HL-60/S4 (cell line): ENCODE results near the gene CCDC73.
"Not testable (repeated sequence)": the region's sequence is repeated elsewhere in the genome, so short reads cannot be mapped to it uniquely, and the experiment has no call there.

ENCODE experiments used
- in situ Hi-C: fragments of 300-500 bp; cut with MboI; formaldehyde crosslinking; loops from 2 replicates; pipeline ENCODE4 v1.14.3; 2022; ENCODE audit warnings: low sequenced_read_pairs

CCDC73 gene

DNA sequence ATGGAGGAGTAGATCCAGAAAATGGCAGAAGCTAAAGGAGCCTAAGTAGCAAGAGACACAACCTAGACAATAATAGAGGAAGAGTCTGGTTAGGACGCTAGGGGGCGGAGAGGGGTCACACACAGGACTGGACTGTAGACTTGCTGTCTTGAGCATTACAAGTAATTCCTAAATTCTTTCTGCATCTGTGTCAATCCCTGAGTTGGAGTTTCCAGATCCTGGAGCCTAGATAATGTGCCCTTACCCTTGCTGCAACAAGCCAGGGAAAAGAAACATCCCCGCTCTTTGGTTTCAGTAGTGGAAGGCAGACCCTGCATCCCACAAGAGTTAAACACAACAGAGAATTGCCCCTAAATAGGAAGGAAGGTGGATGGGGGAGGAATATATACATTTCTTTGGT is 14.9 kb upstream of the CCDC73 start:
- in situ Hi-C loops, result no loop called here

GRCh38 chr11:32796425-32796824 is 2.0 kb upstream of the CCDC73 start:
- in situ Hi-C loops, result no loop called here

DNA sequence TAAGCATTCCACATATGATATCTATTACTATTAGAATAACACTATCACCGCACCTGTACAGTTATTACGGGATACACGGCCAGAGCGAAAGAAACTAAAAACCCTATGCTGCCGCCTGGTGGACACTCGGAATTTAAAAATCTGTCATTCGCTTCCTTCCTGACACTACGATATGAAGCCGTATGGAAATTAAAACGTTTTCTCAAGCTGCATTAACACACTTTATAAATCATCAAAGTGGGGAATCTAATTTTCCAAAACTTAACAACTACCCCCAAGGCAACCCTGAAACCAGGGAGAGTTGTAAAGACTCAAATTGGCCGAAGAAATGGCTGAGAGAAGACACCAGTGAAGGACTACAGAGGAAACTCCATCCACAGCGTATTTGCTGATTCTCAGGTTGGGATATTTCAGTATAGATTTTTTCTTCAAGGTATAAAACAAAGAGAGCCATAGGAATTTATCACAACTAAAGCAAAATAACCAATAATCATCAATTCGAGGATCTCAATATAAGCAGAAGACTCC is 1.4 kb downstream of the CCDC73 start:
- in situ Hi-C loops, result no loop called here

DNA sequence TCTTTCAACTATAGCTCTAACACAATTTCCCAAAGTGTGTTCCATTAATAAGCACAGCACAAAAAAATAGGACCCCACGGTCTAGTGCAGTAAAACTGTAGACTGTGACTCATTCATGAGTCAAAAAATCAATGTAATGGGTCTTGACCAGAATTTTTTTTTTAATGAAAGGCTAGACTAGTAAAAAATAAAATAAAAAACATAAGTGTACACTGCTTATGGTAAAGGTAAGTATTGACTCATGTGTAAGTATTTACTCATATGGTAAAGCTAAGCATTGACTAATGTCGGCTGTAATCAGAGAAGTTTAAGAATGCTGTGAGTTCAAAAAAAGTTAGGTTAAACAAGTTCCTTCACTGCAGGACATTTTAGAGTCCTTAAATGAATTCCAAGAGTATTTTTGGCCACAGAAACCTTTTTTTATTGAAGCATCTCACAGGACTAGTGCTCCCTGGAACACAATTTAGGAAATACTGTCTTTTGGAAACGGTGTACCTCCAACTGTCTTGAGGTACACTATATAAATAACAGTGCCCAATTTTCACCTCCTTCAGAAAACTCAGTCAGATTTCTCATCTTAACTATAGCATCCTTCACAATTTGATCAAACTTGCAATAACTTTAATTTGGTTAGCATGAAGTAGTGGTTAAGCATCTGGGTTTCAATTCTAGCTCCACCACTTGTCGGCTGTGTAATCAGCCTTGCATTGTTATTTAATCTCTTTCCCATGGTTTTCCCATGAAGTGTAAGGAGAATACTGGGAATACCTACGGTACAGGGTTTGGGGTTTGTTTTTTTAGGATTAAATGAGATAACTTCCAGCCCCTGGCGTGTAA is 2.1 kb downstream of the CCDC73 start:
- in situ Hi-C loops, result no loop called here

- in situ Hi-C loops, result no loop called here
Measured at GRCh38 chr11:32790916-32791315, 3.5 kb downstream of the CCDC73 start.

GRCh38 chr11:32786811-32787210 is 7.7 kb downstream of the CCDC73 start:
- in situ Hi-C loops, result no loop called here

DNA sequence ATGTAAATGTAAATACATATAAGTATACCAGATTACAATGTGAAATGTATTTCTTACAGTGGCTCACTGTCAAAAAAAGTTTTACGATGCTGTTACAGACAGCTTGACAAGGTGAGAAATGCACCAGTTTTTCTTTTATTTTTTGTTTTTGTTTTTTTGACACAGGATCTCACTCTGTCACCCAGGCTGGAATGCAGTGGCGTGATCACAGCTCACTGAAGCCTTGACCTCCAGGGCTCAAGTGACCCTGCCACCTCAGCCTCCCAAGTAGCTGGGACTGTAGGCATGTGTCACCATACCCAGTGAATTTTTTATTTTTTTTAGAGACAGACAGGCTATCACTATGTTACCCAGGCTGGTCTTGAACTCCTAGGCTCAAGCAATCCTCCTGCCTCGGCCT is 9.2 kb downstream of the CCDC73 start:
- in situ Hi-C loops, result no loop called here

DNA sequence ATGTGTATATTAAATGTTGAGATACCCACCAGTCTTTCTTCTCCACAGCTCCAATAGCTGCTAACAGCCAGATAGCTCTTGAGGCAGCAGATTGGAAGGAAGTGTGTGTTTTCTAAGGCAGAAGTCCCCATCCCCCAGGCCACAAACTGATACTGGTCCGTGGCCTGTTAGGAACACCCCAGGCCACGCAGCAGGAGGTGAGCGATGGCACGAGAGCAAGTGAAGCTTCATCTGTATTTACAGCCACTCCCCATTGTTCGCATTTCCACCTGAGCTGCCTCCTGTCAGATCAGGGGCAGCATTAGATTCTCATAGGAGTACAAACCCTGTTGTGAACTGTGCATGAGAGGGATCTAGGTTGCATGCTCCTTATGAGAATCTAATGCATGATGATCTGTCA is 12.7 kb downstream of the CCDC73 start:
- in situ Hi-C loops, result no loop called here

- in situ Hi-C loops, result not testable (repeated sequence)
Measured at GRCh38 chr11:32780839-32781238, 13.6 kb downstream of the CCDC73 start.

GRCh38 chr11:32779136-32779535 is 15.3 kb downstream of the CCDC73 start:
- in situ Hi-C loops, result no loop called here

DNA sequence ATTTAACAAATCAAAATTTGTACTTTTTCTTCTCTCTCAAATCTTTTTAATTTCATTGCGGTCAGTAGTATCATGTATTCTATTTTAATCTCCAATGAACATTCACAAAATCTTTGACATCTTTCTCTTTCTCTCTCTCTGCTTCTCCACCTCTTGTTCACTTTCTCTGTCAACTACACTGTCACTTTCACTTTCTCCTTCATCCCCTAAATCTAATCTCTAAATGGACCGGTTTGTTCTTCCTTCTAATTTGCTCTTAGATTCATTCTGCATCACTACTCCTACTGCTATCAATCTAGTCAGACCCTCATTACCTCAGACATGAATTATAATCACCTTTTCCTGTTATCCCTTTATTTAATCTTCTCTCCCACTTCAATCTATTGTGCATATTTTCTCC is 18.6 kb downstream of the CCDC73 start:
- in situ Hi-C loops, result no loop called here

DNA sequence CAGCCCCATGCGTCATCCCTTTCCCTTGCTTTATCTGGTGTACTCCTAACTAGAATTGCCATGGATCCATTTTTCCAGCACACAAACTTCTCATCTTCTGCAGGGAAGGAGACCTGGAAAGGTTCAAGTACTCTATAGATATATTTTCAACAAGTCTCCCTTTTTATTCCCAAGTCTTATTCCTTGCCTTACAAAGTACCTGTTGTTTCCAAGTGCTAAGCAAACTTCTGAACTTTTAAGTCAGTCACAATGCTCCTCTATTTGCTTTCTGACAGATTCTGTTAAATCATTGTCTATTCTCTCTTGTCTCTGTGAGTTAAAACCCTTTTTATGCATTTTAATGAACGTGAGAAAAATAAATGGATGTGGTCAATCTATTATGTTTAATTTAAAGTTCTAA is 20.4 kb downstream of the CCDC73 start:
- in situ Hi-C loops, result no loop called here

DNA sequence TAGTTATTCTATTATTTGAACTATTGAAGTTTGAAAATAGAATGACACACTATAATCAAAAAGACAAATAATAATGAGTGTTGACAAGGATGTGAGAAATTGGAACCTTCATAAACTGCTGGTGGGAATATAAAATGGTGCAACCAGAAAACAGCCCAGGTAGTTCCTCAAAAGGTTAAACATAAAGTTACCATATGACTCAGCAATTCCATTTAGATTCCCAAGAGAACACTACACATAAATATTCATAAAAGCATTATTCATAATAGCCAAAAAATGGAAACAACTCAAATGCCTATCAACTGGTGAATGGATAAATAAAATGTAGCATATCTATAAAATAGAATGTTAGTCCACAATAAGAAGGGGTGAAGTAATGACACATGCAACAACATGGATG is 21.7 kb downstream of the CCDC73 start:
- in situ Hi-C loops, result no loop called here

DNA sequence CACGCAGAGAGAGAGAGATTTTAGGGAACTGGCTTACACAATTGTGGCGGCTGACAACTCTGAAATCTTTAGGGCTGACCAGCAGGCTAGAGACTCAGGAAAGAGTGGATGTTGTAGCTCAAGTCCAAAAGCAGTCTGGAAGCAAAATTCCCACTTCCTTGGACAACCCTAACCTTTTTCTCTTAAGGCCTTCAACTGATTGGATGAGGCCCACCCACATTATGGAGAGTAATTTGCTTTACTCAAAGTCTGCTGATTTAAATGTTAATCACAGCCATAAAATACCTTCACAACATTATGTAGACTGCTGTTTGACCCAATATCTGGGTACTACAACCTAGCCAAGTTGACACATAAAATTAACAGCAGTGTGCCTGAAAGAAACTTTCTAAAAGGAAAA is 32.7 kb downstream of the CCDC73 start:
- in situ Hi-C loops, result not testable (repeated sequence)

DNA sequence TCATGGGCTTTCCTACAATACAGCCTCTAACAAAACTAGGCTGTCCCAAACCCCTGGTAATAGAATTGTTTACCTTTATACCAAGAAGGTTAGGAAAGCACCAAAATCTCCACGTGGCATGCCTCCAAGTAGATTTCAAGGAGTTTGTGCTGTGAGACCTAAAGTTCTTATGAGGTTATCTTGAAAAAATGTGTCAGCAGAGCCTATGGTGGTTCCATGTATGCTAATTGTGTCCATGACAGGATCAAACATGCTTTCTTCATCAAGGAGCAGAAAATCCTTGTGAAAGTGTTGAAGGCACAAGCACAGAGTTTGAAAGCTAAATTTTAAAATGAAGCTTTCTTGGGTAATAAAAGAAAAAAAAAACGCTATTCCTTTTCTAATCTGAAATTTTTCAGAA is 36.2 kb downstream of the CCDC73 start:
- in situ Hi-C loops, result no loop called here

DNA sequence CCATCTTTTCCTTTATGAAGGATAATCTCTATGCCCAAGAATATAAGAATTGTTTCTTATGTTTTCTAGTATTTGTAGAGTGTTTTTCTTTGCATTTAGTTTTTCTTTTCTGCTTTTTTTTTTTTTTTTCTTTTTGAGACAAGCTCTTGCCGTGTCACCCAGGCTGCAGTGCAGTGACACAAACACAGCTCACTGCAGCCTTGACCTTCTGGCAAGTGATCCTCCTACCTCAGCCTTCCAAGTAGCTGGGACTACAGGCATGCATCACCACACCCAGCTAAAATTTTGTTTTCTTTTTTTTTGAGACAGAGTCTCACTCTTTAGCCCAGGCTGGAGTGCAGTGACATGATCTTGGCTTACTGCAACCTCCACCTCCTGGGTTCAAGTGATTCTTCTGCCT is 41.3 kb downstream of the CCDC73 start:
- in situ Hi-C loops, result not testable (repeated sequence)

GRCh38 chr11:32752001-32752400 is 42.5 kb downstream of the CCDC73 start:
- in situ Hi-C loops, result no loop called here

GRCh38 chr11:32751381-32751780 is 43.1 kb downstream of the CCDC73 start:
- in situ Hi-C loops, result no loop called here

GRCh38 chr11:32729976-32730375 is 64.5 kb downstream of the CCDC73 start:
- in situ Hi-C loops, result no loop called here

DNA sequence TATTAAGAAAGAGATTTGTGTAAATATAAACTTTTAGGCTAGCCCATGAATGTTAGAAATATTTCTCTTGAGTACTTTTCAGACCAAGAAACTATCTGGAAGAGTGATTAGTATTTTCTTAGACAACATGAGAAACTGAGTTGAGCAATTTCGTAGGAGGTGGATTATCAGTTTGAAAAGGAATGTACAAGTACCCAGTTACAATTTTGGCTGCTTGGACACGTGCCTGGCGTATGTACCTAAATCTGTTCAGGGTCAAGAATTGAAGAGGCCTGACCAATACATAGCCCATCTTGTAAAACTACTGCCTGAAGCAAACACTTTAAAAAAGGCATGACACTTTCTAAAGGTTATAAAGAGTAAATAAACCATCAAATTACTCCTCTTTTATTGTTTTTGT is 71.1 kb downstream of the CCDC73 start:
- in situ Hi-C loops, result no loop called here

DNA sequence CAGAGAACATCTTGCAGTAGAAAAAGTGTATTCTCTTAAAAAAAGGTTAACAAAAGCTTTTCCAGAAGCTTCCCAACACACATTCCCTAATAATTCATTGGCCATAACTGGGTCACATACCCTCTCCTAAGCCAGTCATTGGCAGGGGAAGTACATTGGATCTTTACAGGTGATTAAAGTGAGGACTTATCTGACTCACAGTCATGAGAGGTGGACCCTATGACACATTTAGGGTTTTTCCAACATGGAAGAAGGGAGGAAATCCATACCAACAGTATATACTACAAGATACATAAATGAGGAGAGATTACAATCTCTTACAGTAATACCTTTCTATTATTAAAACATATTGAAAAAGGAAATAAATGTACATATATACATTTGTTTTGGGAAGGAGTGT is 72.2 kb downstream of the CCDC73 start:
- in situ Hi-C loops, result no loop called here

DNA sequence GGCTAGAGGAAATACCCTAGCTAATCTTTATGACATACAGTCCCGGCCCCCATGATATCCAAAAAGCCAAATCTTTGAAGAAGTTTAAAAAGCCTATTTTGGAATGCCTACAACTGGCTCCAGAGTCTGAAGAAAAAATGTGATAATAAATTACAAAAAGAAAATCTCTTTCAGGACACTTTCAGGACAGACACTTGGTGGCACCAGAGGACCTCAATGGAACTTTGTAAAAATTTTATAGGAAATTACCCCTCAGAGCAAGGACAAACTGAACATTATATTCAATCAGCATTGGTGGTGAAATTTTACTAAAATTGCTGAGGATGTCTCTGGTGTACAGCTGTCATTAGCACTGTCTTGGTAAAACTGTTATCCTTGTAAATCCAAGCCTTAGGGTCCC is 81.0 kb downstream of the CCDC73 start:
- in situ Hi-C loops, result no loop called here

GRCh38 chr11:32708978-32709377 is 85.5 kb downstream of the CCDC73 start:
- in situ Hi-C loops, result not testable (repeated sequence)
